ENCODE results near the gene ATL1. TPM values are rescaled to one million over a fixed set of nuclear protein-coding genes. Genes with fewer than 3 reads are reported as not detected.

ATL1 gene
- total and polyA plus RNA-seq, 2 of the 13 experiments (the other 11 are each of a cell fraction or from before 2014, with no cell fraction given), result 0.60 to 0.65 TPM

DNA sequence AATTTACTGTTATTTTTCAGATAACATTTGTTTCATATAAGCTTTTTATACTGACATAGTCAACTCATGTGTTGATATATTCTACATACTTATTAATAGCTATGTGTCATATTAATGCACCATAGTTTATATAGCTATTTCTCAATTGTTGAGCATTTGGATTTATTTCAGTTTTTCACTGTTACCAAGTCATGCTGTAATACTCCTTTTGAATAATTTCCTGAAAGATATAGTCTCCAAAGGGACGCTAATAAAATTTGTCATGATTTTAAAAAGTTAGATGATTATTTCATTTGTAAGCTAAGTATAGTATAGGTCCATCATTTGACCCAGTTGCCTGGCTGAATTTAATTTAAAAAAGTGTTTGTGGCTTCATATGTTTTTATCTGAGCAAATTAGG is 47.8 kb downstream of the ATL1 start:
- FAIRE-seq (no peak), ATAC-seq (no peak), DNase-seq (ENCODE audit: low spot score) (no peak)
- H3K27ac ChIP-seq (ENCODE audit: extremely low read length, insufficient read depth, low read length), result no peak overlapping the region
- no peaks in the 10 kb centered on the region for H3K79me2 ChIP-seq (ENCODE audit: insufficient read depth, low read length)
- H4K20me1 ChIP-seq (ENCODE audit: insufficient read depth, low read length), result no peaks in the 10 kb centered on the region
- in situ Hi-C loops (cut with HindIII; ENCODE audit: extremely low pct_ligation_motif_present, low pct_unique_long_range_greater_than_20kb) (no loop called here), intact Hi-C loops (cut with micrococcal nuclease; ENCODE audit: unreplicated experiment) (loop anchor here (10.0 kb wide), 1 partner anchor 257 kb away; no protein-coding TSS in a partner anchor)
- no TSS peak for BruUV-seq (replicated peaks)
- H3K27me3 ChIP-seq (ENCODE audit: control insufficient read depth in 1 of 2, insufficient read depth in 2 of 2, low read length in 2 of 2), result no peaks in the 10 kb centered on the region
- no peaks in the 10 kb centered on the region for H3K9me3 ChIP-seq (ENCODE audit: low read length)
- no peak overlapping the region for H2AFZ ChIP-seq (ENCODE audit: low read length)
- TF ChIP-seq ZFP62 (CRISPR knock-in tag; IDR thresholded peaks at IDR 0.05) (no peak), PRPF4 (IDR thresholded peaks at IDR 0.05; ENCODE audit: low read depth, low read length, poor library complexity, severe bottlenecking) (no peak), SATB2 (CRISPR knock-in tag; IDR thresholded peaks at IDR 0.05) (no peak), JUND (CRISPR knock-in tag; IDR thresholded peaks at IDR 0.05) (no peak), ZNF792 (CRISPR knock-in tag; IDR thresholded peaks at IDR 0.05) (no peak), FOXK1 (CRISPR knock-in tag; IDR thresholded peaks at IDR 0.05; ENCODE audit: borderline replicate concordance, low read depth) (no peak), ZNF234 (CRISPR knock-in tag; conservative IDR thresholded peaks at IDR 0.05) (no peak), SMAD3 (CRISPR knock-in tag; IDR thresholded peaks at IDR 0.05) (no peak), ATF7 (IDR thresholded peaks at IDR 0.05) (no peak), ATF7 (CRISPR knock-in tag; IDR thresholded peaks at IDR 0.05) (no peak), ZNF253 (CRISPR knock-in tag; IDR thresholded peaks at IDR 0.05; ENCODE audit: borderline replicate concordance) (no peak), NFE2 (CRISPR knock-in tag; IDR thresholded peaks at IDR 0.05) (no peak)
- TF ChIP-seq, protein P1, sequence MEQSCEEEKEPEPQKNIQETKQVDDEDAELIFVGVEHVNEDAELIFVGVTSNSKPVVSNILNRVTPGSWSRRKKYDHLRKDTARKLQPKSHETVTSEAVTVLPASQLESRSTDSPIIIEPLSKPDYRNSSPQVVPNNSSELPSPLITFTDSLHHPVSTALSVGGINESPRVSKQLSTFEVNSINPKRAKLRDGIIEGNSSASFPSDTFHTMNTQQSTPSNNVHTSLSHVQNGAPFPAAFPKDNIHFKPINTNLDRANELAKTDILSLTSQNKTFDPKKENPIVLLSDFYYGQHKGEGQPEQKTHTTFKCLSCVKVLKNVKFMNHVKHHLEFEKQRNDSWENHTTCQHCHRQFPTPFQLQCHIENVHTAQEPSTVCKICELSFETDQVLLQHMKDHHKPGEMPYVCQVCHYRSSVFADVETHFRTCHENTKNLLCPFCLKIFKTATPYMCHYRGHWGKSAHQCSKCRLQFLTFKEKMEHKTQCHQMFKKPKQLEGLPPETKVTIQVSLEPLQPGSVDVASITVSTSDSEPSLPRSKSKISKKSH (CRISPR knock-in tag; IDR thresholded peaks at IDR 0.05; ENCODE audit: borderline replicate concordance), result no peak
- TF ChIP-seq, protein P2, sequence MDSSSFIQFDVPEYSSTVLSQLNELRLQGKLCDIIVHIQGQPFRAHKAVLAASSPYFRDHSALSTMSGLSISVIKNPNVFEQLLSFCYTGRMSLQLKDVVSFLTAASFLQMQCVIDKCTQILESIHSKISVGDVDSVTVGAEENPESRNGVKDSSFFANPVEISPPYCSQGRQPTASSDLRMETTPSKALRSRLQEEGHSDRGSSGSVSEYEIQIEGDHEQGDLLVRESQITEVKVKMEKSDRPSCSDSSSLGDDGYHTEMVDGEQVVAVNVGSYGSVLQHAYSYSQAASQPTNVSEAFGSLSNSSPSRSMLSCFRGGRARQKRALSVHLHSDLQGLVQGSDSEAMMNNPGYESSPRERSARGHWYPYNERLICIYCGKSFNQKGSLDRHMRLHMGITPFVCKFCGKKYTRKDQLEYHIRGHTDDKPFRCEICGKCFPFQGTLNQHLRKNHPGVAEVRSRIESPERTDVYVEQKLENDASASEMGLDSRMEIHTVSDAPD (CRISPR knock-in tag; IDR thresholded peaks at IDR 0.05), result no peak
- TF ChIP-seq, protein P3, sequence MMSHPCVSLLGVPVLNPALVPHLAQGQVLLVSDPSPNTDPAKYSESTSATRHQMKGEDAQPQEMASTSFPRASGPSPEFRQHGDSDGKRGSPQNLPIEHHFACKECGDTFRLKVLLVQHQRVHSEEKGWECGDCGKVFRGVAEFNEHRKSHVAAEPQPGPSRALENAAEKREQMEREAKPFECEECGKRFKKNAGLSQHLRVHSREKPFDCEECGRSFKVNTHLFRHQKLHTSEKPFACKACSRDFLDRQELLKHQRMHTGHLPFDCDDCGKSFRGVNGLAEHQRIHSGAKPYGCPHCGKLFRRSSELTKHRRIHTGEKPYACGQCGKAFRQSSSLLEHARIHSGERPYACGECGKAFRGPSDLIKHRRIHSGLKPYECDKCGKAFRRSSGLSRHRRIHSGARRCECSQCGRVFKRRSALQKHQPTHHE (CRISPR knock-in tag; IDR thresholded peaks at IDR 0.05; ENCODE audit: borderline replicate concordance), result no peak
- H3K9ac ChIP-seq (ENCODE audit: insufficient read depth, low read depth, low read length), result no peak overlapping the region
- H3K4me2 ChIP-seq (ENCODE audit: low read depth, low read length), result no peak overlapping the region
- H3K4me1 ChIP-seq (ENCODE audit: insufficient read depth, low read length), result peaks cover 7% of the 10 kb centered on the region
- no peak overlapping the region for H3K4me3 ChIP-seq (replicated peaks in 1 of 3; ENCODE audit: insufficient read depth in 1 of 3, low read depth in 2 of 3, low read length in 3 of 3)
- 41% methylated on average over 1 of the region's 1 CpG for WGBS (ENCODE audit: low lambda C conversion rate)
- ChIA-PET CTCF (ENCODE audit: low intra/inter-chr PET ratio, low total read pairs) (no interaction called here), POLR2A (no interaction called here)
- H3K36me3 ChIP-seq (replicated peaks in 1 of 2; ENCODE audit: control insufficient read depth in 1 of 2, insufficient read depth in 2 of 2, low read length in 2 of 2), result no peaks in the 10 kb centered on the region

Measured in HepG2 (cell line).